Keratinocyte (primary cell): ENCODE results near the gene SESTD1.

Experiments used
- CTCF ChIP-seq, 3 experiments: IDR thresholded peaks in 1 of 3; conservative IDR thresholded peaks in 1 of 3; optimal IDR thresholded peaks in 1 of 3; 2 replicates in 2 of 3; 3 replicates in 1 of 3; pipeline versions ENCODE3 to v1.5.1; 2011; ENCODE audit warnings: low read length in 3 of 3, mild to moderate bottlenecking in 3 of 3, moderate library complexity in 2 of 3, control low read depth in 1 of 3, inconsistent platforms in 1 of 3; ENCODE audit not compliant: insufficient read depth in 2 of 3; ENCODE audit errors: extremely low read depth in 1 of 3
- EZH2 ChIP-seq: IDR thresholded peaks from one replicate; pipeline ENCODE4 v1.6.1; 2012; ENCODE audit warnings: inconsistent platforms, mild to moderate bottlenecking, low read length, moderate library complexity

GRCh38 chr2:179132076-179132475 is 132.6 kb downstream of the SESTD1 start:
- TF ChIP-seq CTCF (optimal IDR thresholded peaks at IDR 0.05 in 1 of 3, IDR thresholded peaks at IDR 0.05 in 1 of 3, conservative IDR thresholded peaks at IDR 0.05 in 1 of 3; ENCODE audit: extremely low read depth in 1 of 3, insufficient read depth in 2 of 3, low read length in 3 of 3): no peak
- no peak for TF ChIP-seq EZH2
